ENCODE results near the gene GRIN2C.

Gene GRIN2C

DNA sequence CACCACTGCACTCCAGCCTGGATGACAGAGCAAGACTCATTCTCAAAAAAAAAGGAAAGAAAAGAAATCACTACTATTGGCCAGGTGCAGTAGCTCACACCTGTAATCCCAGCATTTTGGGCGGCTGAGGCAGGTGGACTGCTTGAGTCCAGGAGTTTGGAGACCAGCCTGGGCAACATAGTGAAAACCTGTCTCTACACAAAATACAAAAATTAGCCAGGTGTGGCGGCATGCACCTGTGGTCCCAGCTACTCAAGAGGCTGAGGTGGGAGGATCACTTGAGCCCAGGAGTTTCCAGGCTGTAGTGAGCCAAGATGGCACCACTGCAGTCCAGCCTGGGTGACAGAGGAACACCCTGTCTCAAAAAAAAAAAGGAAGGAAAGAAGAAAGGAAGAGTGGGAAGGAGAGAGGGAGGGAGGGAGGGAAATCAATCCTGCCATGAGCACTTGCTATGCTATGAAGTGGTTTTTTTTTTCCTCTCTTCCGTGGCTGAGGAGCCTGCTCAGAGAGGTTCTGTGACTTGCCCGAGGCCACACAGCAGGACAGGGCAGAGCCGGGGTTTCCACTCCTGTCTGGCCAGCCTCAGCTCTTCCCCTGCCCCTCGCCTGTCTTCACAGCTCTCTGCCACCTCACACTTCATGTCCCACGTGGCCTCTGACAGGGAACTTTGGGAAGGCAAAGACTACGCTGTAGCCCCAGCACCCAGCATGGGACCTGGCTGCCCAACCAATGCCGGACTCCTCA lies 10.9 kb downstream of the GRIN2C start:
- DNase-seq (ENCODE audit: low read depth in 2 of 2): no peak

DNA sequence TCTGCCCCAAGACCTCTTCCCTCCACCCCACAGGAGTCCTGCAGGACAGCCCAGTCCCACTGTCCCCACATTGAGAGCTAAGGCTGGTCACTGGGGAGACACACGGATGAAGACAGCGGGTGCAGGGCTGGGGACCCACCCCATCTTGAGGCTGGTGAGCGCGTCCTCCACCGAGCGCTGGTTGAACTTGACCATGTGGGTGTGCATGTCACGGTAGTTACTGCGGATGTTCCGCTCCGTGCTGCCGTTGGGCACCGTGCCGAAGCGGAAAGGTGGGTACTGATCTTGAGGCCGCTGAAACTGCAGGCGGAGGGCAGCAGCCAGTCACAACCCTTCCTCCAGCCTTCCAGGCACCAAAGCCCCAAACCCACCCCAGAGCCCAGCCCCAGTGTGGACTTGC lies 13.1 kb downstream of the GRIN2C start:
- no peak for DNase-seq (ENCODE audit: low read depth in 2 of 2)

DNA sequence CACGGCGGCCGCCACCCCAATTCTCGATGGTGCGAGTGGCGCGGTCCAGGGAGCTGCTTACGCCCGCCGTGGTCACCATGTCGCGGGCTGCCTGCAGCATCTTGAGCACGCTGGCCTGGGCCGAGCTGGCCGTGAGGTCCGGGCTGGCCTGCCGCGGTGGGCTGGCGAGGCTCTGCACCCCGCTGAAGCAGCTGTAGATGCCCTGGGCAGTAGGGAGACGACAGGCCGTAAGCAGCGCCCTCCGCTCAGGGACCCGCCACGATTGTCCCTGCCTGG lies 16.4 kb downstream of the GRIN2C start:
- DNase-seq (ENCODE audit: low read depth in 2 of 2): no peak

DNA sequence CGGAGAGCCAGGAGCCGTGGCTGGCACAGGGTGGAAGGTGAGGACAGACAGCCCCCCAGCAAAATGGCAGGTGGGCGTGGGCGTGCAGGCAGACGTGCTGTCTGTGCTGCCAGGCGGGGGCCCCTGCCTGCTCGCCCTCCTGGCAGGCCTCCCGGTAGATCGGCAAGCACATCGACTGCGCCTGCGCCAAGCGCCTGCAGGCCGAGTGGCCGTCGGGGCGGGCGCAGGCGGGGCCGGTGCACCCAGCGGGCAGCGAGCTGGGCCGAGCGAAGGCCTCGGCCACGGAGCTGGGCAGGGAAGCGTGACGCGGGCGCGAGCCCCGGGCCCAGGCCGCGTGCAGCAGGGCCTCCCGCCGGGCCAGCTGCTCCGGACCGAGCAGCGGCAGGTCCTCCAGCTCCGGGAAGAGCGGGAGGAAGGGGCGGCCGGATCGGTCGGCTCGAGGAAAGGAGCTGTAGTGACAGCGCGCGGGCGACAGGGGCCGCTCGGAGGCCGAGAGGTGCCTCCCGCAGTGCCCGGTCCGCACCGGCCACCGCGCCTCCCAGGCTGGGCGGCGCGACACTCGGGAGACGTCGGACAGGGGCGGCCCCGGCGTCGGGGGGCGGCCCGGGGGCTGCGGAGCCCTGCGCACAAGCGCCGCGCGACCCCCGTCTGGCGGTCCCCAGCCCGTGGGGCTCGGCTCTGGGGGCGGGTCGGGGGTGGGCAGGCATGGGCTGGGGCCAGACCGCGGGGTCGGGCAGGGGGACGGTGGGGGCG lies 16.9 kb downstream of the GRIN2C start:
- DNase-seq (ENCODE audit: low read depth in 2 of 2): no peak

- no peak for DNase-seq (ENCODE audit: low read depth in 2 of 2)
Measured at GRCh38 chr17:74842146-74842598, 17.5 kb downstream of the GRIN2C start.

GRCh38 chr17:74840989-74841666 lies 18.6 kb downstream of the GRIN2C start:
- no peak for DNase-seq (ENCODE audit: low read depth in 2 of 2)

GRCh38 chr17:74839990-74840852 lies 19.5 kb downstream of the GRIN2C start:
- no peak for DNase-seq (ENCODE audit: low read depth in 2 of 2)

- DNase-seq (ENCODE audit: low read depth in 2 of 2): no peak
Measured at GRCh38 chr17:74838274-74838673, 21.4 kb downstream of the GRIN2C start.

- DNase-seq (ENCODE audit: low read depth in 2 of 2): no peak
Measured at GRCh38 chr17:74836691-74837467, 22.8 kb downstream of the GRIN2C start.

GRCh38 chr17:74836191-74836590 lies 23.5 kb downstream of the GRIN2C start:
- DNase-seq (ENCODE audit: low read depth in 2 of 2): no peak

- no peak for DNase-seq (ENCODE audit: low read depth in 2 of 2)
Measured at GRCh38 chr17:74833501-74834377, 25.9 kb downstream of the GRIN2C start.

DNA sequence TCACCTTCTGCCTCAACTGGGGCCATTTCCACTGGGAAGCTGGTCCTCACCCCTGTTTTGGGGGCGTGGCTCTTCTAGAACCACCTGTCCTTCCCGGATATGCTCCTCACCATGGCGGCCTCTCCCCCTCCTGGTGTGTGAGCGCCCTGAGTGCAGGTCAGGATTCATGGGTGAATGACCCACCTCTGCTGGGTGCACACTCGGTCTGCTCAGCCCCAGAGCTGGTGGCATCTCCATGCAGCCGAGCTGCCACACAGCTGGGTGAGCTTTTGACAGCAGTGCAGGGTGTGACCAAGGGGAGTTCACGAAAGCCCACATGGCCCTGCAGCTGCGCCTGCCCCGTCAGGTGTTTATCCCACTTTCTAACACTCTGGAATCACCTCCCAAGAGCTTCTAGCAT lies 27.3 kb downstream of the GRIN2C start:
- DNase-seq (ENCODE audit: low read depth in 2 of 2): no peak

GRCh38 chr17:74831444-74832146 lies 28.1 kb downstream of the GRIN2C start:
- no peak for DNase-seq (ENCODE audit: low read depth in 2 of 2)

GRCh38 chr17:74830861-74831260 lies 28.8 kb downstream of the GRIN2C start:
- no peak for DNase-seq (ENCODE audit: low read depth in 2 of 2)

DNA sequence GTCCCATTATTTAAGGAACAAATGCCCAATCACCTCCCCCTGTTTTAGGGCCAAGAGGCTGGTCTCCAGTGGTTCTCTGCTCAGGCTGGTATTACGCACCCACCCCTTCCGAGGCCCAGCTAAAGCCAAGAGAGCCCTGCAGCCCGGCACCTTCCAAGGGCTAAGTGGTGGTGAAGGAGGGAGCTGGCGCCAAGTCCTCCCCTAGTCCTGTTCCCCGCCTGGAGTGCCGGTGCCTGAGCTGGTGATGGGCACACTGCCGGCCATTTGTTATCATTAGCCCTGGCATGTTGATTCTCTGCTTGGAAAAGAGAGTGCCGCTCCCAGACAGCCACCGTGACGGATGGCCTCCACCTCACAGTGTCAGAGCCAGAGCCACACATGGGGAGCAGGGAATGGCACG lies 31.9 kb downstream of the GRIN2C start:
- DNase-seq (ENCODE audit: low read depth in 2 of 2): no peak

GRCh38 chr17:74825952-74826719 lies 33.5 kb downstream of the GRIN2C start:
- no peak for DNase-seq (ENCODE audit: low read depth in 2 of 2)

DNA sequence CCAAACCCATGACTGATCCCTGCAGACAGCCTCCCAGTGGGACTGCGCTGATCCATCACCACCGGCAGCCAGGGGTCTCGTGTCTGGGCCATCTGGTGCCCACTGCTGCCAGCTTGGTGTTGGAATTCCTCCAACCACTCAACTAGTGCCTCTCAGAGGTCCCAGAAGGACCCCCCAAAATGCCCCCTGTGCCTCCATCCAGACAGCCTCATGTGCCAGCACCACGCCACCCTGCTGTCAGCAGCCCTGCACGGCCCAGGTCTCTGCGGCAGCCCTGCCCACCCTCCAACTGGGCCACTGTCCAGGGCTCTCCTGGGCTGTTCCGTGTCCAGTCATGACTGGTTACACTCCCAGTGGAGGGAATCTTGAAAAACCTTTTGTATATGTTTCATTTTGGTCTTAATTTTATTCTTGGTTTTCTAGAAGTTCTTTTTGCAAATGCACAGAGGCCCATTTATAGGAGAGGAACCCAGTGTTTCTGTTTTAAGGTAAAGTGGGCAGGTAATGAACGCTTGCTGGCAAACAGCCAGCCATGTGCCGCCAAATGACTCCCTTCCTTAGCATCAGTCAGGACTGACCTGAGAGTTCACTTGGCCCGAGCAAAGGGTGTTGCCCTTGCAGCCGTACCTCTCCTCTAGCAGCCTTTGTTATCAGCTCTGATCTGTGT lies 34.6 kb downstream of the GRIN2C start:
- no peak for DNase-seq (ENCODE audit: low read depth in 2 of 2)

DNA sequence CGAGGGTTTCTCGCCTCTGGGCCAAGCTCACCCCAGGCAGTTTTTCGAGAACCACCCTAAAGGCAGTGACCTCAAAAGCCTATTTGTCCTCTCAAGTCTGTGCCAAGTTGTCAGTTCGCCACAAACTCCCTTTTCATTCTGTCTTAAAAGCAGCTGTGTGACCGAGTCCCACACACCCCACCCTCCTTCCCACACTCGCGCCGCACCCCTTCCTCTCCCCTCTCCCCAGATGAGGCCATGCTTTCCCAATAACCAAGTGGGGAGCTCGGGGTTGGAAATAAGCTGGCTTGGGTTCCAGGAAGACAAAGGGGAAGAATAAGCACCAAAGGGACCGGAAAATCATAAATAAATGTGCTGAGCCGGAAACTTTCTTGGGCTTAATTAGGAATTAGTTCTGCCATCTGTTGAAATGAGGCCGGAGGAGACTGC lies 36.7 kb downstream of the GRIN2C start:
- no peak for DNase-seq (ENCODE audit: low read depth in 2 of 2)
